ENCODE results near the gene DDX10.
"Not testable (repeated sequence)": the region's sequence is repeated elsewhere in the genome, so short reads cannot be mapped to it uniquely, and the experiment has no call there.

The DDX10 gene

DNA sequence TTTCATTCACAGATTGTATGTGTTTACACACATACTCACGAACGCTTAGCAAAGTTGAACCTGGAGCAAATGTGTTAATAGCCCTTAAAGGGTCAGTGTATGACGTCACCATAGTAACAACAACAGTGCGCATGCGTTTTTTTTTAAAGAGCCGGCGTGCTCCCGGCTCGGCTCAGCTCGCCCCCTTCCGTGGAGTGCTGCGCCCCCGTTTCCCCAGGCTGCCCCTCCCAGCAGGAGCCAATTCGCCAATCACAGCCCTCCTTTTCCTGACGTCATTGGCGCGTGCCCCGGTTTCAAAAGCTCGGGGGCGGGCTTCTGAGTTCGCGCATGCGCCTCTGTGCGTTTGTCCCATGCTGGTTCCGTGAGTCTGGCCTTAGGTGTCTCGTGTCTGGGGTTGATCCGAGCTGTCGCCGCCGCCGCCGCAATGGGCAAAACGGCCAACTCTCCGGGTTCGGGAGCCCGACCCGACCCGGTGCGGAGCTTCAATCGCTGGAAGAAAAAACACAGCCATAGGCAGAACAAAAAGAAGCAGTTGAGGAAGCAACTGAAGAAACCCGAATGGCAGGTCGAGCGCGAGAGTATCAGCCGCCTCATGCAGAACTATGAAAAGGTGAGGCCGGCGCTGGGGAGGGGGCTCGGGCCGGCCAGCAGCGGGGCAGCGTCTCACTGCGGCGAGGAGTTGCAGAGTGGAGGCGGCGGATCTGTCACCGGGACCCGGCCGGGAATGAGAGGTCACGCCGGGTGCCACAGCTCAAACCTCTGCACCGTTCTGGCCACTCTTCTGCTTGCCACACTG lies at the start of gene DDX10:
Gene DDX10 (plus strand): TSS at position 340 of the 796 bp plus-strand sequence. CDS start 85 bp downstream, at position 425.
- peak within 1 kb of the TSS; percentile 98 for H3K27ac Mint-ChIP-seq
- peaks cover 13% of the 10 kb centered on the region for H3K36me3 Mint-ChIP-seq
- peak within 1 kb of the TSS; percentile 100 for H3K4me3 Mint-ChIP-seq
- H3K9me3 Mint-ChIP-seq (ENCODE audit: low read depth), result no peaks in the 10 kb centered on the region
- H3K4me1 Mint-ChIP-seq (ENCODE audit: low read depth), result peaks cover 47% of the 10 kb centered on the region
- H3K27me3 Mint-ChIP-seq, result no peaks in the 10 kb centered on the region

DNA sequence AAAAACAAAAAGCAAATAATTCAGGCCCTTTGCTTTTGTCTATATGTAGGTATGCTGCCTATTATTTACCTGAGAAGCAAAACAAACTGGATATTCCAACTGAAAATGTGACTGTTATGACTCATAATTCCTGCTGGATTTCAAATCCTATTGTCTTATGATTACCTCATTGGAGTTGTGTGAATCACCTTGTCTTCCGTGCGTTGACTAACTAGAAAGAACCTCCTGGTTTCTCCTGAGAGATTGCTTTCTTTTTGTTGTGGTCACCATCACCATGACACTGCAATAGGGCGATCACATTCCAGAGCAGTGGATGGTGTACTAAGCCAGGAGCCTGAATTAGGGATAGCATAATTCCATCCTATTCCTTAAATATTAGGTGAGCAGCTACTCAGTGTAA lies 48.3 kb upstream of the DDX10 start:
- H3K4me1 Mint-ChIP-seq (ENCODE audit: low read depth), result peaks cover 8% of the 10 kb centered on the region
- H3K9me3 Mint-ChIP-seq (ENCODE audit: low read depth), result no peaks in the 10 kb centered on the region
- H3K27ac Mint-ChIP-seq, result no peak overlapping the region
- no peak overlapping the region for H3K4me3 Mint-ChIP-seq
- peaks cover 1% of the 10 kb centered on the region for H3K36me3 Mint-ChIP-seq
- H3K27me3 Mint-ChIP-seq, result peaks cover 5% of the 10 kb centered on the region

DNA sequence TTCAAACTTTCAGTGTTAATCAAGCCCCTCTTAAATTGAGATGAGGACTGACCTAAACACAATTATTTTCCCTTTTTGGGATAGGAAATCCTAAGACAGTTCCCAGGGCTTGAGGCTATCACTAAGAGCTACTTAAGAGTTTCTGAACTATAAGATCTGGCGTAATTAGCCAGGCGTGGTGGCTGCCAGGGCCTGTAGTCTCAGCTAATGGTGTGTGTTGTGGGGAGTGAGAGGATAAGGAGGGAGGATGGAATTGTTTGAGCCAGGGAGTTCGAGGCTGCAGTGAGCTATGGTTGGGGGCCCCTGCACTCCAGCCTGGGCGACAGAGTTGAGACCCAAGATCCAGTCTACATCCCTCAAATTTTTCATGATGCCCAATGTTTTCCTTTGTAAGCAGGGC lies 47.8 kb upstream of the DDX10 start:
- peaks cover 11% of the 10 kb centered on the region for H3K4me1 Mint-ChIP-seq (ENCODE audit: low read depth)
- no peak overlapping the region for H3K27ac Mint-ChIP-seq
- peaks cover 2% of the 10 kb centered on the region for H3K36me3 Mint-ChIP-seq
- H3K4me3 Mint-ChIP-seq, result no peak overlapping the region
- H3K9me3 Mint-ChIP-seq (ENCODE audit: low read depth), result no peaks in the 10 kb centered on the region
- peaks cover 5% of the 10 kb centered on the region for H3K27me3 Mint-ChIP-seq

DNA sequence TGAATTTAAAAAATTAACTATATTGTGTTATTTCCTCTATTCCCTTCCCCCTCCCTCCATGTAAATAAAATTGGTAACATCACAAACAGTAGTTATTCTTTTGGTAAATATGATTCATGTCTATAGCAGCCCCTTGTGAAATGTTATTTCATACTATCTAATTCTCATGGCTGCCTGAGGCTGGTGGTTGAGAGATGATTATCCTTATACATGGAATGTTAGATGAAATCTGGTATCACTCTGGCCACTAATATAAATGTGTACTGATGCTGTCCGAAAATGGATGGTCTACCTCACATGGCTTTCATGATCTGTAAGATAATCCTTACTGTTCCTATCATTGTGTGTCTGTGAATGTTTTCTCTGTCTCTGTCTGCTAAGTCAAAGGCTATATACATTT lies 46.3 kb upstream of the DDX10 start:
- no peaks in the 10 kb centered on the region for H3K9me3 Mint-ChIP-seq (ENCODE audit: low read depth)
- H3K36me3 Mint-ChIP-seq, result peaks cover 2% of the 10 kb centered on the region
- no peak overlapping the region for H3K27ac Mint-ChIP-seq
- H3K27me3 Mint-ChIP-seq, result peaks cover 5% of the 10 kb centered on the region
- H3K4me3 Mint-ChIP-seq, result no peak overlapping the region
- H3K4me1 Mint-ChIP-seq (ENCODE audit: low read depth), result peaks cover 11% of the 10 kb centered on the region

DNA sequence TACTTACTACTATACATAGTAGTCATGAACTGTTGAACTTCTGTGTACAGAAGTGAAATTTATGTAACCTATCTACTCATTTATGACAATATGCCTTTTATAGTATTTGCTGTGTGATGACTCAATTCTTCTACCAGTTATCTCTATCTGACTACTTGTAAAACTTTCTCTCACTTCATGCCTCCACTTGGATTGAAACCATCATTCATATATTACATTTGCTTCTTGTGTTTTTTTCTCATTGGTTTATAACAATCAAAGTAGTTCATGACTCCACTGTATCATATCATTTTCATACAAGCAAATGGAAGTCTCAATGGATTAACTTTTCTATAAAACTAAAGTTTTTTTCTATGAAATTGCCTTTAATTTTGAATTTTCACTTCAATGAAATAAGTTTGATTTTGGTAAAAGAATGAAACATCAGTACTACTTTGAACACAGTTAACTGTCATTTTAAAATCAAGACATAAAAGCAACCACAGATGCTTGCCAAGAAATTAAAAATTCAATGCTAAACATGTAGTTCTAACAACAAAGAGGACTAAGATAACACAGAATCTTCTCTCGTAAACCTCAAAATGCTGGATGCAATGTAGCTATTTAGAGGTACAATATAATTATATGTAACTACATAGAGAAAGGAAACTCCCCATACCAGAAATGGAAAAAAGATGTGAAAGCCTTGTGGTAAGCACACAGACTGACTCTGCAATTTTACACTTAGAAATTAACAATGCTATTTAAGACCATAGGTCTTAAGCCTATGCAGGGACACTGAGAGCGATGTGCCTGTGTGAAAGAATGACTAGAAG lies 43.7 kb upstream of the DDX10 start:
- no peaks in the 10 kb centered on the region for H3K9me3 Mint-ChIP-seq (ENCODE audit: low read depth)
- peaks cover 22% of the 10 kb centered on the region for H3K4me1 Mint-ChIP-seq (ENCODE audit: low read depth)
- peaks cover 4% of the 10 kb centered on the region for H3K36me3 Mint-ChIP-seq
- H3K27ac Mint-ChIP-seq, result peak overlapping the region; percentile 13
- H3K4me3 Mint-ChIP-seq, result no peak overlapping the region
- H3K27me3 Mint-ChIP-seq, result peaks cover 9% of the 10 kb centered on the region

DNA sequence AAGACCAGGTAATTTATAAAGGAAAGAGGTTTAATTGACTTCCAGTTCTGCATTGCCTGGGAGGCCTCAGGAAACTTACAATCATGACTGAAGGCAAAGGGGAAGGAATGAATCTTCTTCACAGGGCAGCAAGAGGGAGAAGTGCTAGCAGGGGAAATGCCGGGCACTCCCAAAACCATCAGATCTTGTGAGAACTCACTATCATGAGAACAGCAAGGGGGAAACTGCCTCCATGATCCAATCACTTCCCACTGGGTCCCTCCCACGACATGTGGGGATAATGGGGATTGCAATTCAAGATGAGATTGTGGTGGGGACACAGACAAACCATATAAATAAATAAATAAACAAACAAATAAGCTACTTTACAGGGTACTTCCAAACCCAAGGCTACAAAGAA lies 42.5 kb upstream of the DDX10 start:
- H3K4me1 Mint-ChIP-seq (ENCODE audit: low read depth), result peaks cover 22% of the 10 kb centered on the region
- H3K4me3 Mint-ChIP-seq, result no peak overlapping the region
- H3K9me3 Mint-ChIP-seq (ENCODE audit: low read depth), result no peaks in the 10 kb centered on the region
- H3K27me3 Mint-ChIP-seq, result peaks cover 9% of the 10 kb centered on the region
- no peak overlapping the region for H3K27ac Mint-ChIP-seq
- H3K36me3 Mint-ChIP-seq, result peaks cover 4% of the 10 kb centered on the region

DNA sequence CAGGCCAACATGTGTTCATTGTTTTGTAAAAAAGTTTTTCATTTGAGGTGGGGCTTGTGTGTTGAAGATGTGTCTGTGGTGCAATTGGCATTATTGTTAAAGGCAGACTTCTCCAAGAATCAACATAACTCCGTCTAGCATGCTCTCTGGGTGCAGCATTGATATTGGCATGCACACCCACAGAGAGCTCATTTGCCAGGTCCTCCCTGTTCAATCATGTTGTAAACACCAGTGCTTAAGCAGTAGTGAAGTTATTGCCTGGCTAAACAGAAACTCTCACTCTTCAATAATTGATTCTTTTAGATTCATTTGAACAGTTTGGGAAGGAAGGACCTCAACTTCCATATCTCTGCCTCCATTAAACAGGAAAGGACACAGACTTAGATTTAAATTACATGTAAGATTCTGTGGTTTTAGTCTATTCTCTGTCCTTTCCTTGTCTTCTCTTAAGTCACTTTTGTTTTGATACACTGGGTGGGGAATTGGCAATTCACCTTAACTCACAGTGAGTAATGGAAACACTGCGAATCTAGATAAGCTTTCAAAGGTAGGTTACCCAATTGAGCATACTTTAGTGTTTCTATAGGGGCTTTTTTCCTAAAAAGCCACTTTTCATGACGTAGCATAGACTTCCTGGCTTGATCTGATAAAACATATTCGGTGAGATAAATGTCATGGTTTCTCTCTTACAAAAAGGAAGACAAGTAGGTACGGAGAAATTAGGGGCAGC lies 40.5 kb upstream of the DDX10 start:
- no peak overlapping the region for H3K4me3 Mint-ChIP-seq
- H3K4me1 Mint-ChIP-seq (ENCODE audit: low read depth), result peaks cover 22% of the 10 kb centered on the region
- peaks cover 4% of the 10 kb centered on the region for H3K36me3 Mint-ChIP-seq
- H3K27ac Mint-ChIP-seq, result peak overlapping the region; percentile 36
- H3K9me3 Mint-ChIP-seq (ENCODE audit: low read depth), result no peaks in the 10 kb centered on the region
- H3K27me3 Mint-ChIP-seq, result peaks cover 6% of the 10 kb centered on the region

DNA sequence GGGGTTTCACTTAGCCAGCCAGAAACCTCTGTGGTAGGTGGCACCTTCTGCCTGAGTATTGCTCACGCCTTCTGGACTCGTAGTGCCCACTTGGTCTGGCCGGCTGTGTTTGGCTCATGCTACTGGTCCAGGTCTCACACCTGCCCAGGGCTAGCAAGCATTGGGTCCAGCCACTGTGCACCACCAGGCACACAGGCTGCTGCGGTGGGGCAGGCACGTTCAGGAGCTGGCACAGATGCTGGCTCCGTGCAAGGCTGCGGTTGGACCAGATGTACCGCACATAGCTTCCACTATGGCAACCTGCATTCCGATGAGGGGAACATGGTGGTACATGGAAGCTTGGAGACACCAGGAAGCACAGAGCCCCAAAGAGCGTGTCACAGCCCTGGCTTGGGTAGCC lies 36.5 kb upstream of the DDX10 start:
- Mint-ChIP-seq H3K9me3 (ENCODE audit: low read depth) (no peaks in the 10 kb centered on the region), H3K4me3 (no peak overlapping the region), H3K4me1 (ENCODE audit: low read depth) (peaks cover 12% of the 10 kb centered on the region), H3K36me3 (peaks cover 2% of the 10 kb centered on the region), H3K27ac (no peak overlapping the region), H3K27me3 (peaks cover 3% of the 10 kb centered on the region)

DNA sequence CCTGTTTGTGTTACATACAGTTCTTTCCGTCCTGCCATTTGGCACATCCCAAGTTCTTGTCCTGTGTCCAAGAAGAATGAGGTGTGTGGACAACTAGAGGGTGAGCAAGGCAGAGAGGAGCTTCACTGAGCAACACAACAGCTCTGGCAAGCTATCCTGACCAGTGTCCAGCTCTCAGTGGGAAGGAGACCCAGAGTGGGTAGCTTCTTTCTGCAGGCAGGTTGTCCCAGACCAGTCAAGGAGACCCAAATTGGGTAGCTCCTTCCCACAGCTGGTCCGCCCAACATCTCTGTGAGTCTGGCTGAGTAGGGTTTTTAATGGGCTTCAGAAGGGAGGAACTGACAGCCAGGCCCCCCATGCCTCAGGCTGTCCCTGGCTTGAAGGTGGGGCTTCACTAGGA lies 36.1 kb upstream of the DDX10 start:
- H3K4me1 Mint-ChIP-seq (ENCODE audit: low read depth), result peaks cover 12% of the 10 kb centered on the region
- no peaks in the 10 kb centered on the region for H3K9me3 Mint-ChIP-seq (ENCODE audit: low read depth)
- peaks cover 3% of the 10 kb centered on the region for H3K27me3 Mint-ChIP-seq
- peaks cover 2% of the 10 kb centered on the region for H3K36me3 Mint-ChIP-seq
- no peak overlapping the region for H3K27ac Mint-ChIP-seq
- H3K4me3 Mint-ChIP-seq, result no peak overlapping the region

DNA sequence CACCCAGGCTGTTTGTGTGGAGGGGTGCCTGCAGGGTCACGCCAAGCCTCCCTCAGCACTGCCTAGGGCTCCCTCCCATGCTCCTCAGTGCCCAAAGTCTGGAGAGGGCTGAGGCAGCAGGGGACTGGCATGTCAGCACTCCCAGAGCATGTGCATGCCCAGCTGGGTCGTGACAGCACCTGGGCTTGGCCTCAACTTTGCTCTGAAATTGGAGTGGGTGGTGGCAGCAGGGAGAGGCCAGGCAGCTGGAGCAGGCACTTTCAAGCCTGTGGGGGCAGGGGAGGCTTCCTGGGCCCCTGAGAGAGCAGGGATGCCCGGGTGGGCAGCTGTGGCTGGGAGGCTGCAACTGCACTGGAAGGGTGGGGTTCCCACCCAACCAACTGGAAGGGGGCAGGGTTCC lies 35.6 kb upstream of the DDX10 start:
- Mint-ChIP-seq H3K9me3 (ENCODE audit: low read depth) (no peaks in the 10 kb centered on the region), H3K4me1 (ENCODE audit: low read depth) (peaks cover 8% of the 10 kb centered on the region), H3K27ac (no peak overlapping the region), H3K4me3 (no peak overlapping the region), H3K27me3 (peaks cover 3% of the 10 kb centered on the region), H3K36me3 (peaks cover 2% of the 10 kb centered on the region)

DNA sequence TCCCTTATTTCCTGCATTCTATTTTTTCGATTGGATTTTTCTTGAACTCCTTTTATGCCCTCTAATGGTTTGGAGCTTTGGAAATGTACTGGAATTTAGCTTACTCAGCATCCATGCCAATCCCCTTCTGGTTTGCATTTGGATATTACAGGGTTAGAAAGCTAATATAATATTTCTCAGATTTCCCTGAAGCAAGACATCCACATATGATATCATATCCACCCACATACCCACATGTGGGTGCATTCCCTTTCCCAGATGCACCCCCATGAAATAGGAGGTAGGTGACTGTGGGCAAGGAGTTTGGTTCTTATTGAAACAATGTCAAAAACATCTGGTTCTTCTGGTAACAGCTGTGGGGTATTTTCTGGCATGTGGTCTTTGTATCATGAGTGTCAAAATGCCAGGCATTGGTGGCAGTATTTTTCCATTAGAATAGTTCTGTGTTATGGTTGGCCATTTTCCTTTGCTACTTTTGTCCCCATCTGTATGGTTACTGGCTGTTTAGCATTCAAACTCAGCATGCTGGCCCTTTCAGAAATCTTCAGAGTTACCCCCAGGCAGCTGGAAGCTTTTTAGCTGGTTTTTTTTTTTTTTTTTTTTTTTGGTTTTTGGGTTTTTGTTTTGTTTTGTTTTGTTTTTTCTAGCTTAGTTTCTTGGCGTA lies 32.7 kb upstream of the DDX10 start:
- no peaks in the 10 kb centered on the region for H3K27me3 Mint-ChIP-seq
- no peak overlapping the region for H3K4me3 Mint-ChIP-seq
- no peaks in the 10 kb centered on the region for H3K4me1 Mint-ChIP-seq (ENCODE audit: low read depth)
- H3K27ac Mint-ChIP-seq, result no peak overlapping the region
- H3K9me3 Mint-ChIP-seq (ENCODE audit: low read depth), result no peaks in the 10 kb centered on the region
- H3K36me3 Mint-ChIP-seq, result no peaks in the 10 kb centered on the region

DNA sequence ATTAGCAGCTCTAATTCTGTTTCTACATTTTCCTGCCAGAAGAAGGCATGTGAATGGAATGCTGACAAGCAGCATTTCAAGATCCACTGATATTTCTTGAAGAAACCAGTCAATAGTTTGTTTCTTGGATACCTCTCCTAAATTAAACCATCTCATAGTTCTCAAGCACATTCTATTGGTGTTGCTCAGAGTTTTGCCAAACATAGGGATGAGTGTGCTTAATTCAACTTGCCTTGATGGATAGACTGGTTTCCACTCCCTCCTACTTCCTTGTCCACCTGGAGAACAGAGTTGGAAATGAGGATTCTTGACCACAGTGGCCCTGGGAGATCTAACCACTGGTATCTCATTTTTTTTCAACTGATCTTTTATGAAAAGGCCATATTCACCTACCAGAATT lies 29.8 kb upstream of the DDX10 start:
- no peaks in the 10 kb centered on the region for H3K27me3 Mint-ChIP-seq
- H3K9me3 Mint-ChIP-seq (ENCODE audit: low read depth), result no peaks in the 10 kb centered on the region
- H3K36me3 Mint-ChIP-seq, result no peaks in the 10 kb centered on the region
- no peaks in the 10 kb centered on the region for H3K4me1 Mint-ChIP-seq (ENCODE audit: low read depth)
- H3K27ac Mint-ChIP-seq, result no peak overlapping the region
- H3K4me3 Mint-ChIP-seq, result no peak overlapping the region

DNA sequence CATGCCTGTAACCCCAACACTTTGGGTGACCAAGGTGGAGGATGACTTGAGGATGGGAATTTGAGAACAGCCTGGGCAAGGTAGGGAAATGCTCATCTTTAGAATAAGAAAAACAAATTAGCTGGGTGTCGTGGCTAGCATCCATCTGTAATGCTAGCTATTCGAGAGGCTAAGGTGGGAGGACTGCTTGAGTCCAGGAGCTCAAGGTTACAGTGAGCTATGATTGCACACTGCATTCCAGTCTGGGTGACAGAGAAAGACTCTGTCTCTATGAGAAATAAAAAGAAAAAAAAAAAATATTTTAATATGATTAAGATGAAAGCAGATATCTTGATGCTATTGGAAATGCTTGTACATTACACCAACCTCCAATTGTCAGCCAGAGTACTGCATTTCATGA lies 28.6 kb upstream of the DDX10 start:
- no peaks in the 10 kb centered on the region for H3K9me3 Mint-ChIP-seq (ENCODE audit: low read depth)
- H3K36me3 Mint-ChIP-seq, result no peaks in the 10 kb centered on the region
- no peaks in the 10 kb centered on the region for H3K4me1 Mint-ChIP-seq (ENCODE audit: low read depth)
- H3K27me3 Mint-ChIP-seq, result no peaks in the 10 kb centered on the region
- no peak overlapping the region for H3K27ac Mint-ChIP-seq
- H3K4me3 Mint-ChIP-seq, result no peak overlapping the region

DNA sequence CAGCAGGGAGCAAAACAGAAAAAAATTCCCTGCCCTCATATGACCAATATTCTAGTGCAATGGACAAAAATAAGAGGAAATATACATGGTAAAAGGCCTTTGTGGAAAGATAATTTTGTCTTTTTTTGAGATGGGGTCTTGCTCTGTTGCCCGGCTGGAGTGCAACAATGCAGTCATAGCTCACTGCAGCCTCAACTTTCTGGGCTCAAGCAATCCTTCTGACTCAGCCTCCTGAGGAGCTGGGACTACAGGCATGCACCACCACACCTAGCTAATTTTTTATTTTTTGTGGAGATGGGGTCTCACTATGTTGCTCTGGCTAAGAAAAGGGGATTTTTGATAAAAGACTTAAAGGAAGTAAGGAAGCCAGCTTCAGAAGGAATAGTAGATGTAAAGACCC lies 25.7 kb upstream of the DDX10 start:
- no peak overlapping the region for H3K27ac Mint-ChIP-seq
- H3K36me3 Mint-ChIP-seq, result no peaks in the 10 kb centered on the region
- H3K9me3 Mint-ChIP-seq (ENCODE audit: low read depth), result no peaks in the 10 kb centered on the region
- no peaks in the 10 kb centered on the region for H3K4me1 Mint-ChIP-seq (ENCODE audit: low read depth)
- H3K4me3 Mint-ChIP-seq, result no peak overlapping the region
- no peaks in the 10 kb centered on the region for H3K27me3 Mint-ChIP-seq

DNA sequence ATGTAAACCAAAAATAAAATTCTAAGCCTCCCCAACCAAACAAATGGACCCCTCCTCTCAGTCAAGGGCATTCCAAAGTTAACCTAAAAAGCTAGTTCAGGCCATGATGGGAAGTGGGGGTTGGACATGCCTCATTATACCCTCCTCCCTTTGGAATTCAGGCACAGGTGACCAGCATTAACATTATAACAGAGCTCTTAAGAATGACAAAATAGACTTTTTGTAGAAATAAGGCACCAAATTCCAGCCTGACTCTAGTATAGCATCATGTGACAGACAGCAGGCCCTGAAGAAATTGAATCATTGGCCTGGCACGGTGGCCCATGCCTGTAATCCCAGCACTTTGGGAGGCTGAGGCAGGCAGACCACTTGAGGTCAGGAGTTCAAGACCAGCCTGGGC lies 23.1 kb upstream of the DDX10 start:
- H3K4me3 Mint-ChIP-seq; H3K36me3 Mint-ChIP-seq; H3K4me1 Mint-ChIP-seq (ENCODE audit: low read depth); H3K27ac Mint-ChIP-seq; H3K9me3 Mint-ChIP-seq (ENCODE audit: low read depth); H3K27me3 Mint-ChIP-seq: not testable (repeated sequence)

Data from activated naive CD8-positive, alpha-beta T cell (primary cell).